HG03103 (cell line): Measurements from ENCODE around the gene KCTD2.
A peak's percentile ranks its signal among the peaks of the same experiment; 100 is the strongest.

ENCODE experiments used
- ATAC-seq: cut with Tn5 transposase; IDR thresholded peaks from one replicate; pipeline ENCODE4 v1.9.1; 2021; ENCODE audit warnings: low read depth; ENCODE audit not compliant: unreplicated experiment

The KCTD2 gene

GRCh38 chr17:75093548-75094158 is 46.6 kb downstream of the KCTD2 start:
- ATAC-seq = no peak

- no peak for ATAC-seq
Measured at GRCh38 chr17:75094871-75095399, 47.9 kb downstream of the KCTD2 start.

- no peak for ATAC-seq
Measured at GRCh38 chr17:75096082-75096625, 49.1 kb downstream of the KCTD2 start.

GRCh38 chr17:75097865-75098264 is 50.8 kb downstream of the KCTD2 start:
- no peak for ATAC-seq

- ATAC-seq = no peak
Measured at GRCh38 chr17:75098861-75099260, 51.8 kb downstream of the KCTD2 start.

- ATAC-seq = no peak
Measured at GRCh38 chr17:75099881-75100595, 53.0 kb downstream of the KCTD2 start.

GRCh38 chr17:75102385-75102821 is 55.4 kb downstream of the KCTD2 start:
- no peak for ATAC-seq

GRCh38 chr17:75103601-75104554 is 56.9 kb downstream of the KCTD2 start:
- ATAC-seq = no peak

- no peak for ATAC-seq
Measured at GRCh38 chr17:75105126-75106080, 58.4 kb downstream of the KCTD2 start.

GRCh38 chr17:75108193-75108592 is 61.2 kb downstream of the KCTD2 start:
- ATAC-seq = no peak

GRCh38 chr17:75109046-75109406 is 62.0 kb downstream of the KCTD2 start:
- no peak for ATAC-seq

- peak; percentile 48 for ATAC-seq
Measured at GRCh38 chr17:75109407-75110233, 62.6 kb downstream of the KCTD2 start, which contains the start of gene ARMC7. Gene ARMC7, plus strand, starts transcription at chr17:75109969. Its CDS starts 320 bp downstream, at chr17:75110289.

GRCh38 chr17:75110234-75110937 is 63.4 kb downstream of the KCTD2 start:
- ATAC-seq = no peak

- no peak for ATAC-seq
Measured at GRCh38 chr17:75111777-75112335, 64.8 kb downstream of the KCTD2 start.

GRCh38 chr17:75113798-75114551 is 67.0 kb downstream of the KCTD2 start:
- ATAC-seq = no peak

GRCh38 chr17:75114552-75115314 is 67.7 kb downstream of the KCTD2 start:
- no peak for ATAC-seq
